Prostate gland (tissue), 2 donors: ENCODE results near the gene NCBP2L. TPM values are rescaled to one million over a fixed set of nuclear protein-coding genes. Genes with fewer than 3 reads are reported as not detected.

Experiments
- DNase-seq: peaks from one replicate; pipeline ENCODE4 v3.0.0-alpha.2; 2019; ENCODE audit warnings: low spot score
- H3K27ac ChIP-seq, 2 donors: fragments of 200-600 bp; sonication (generic); 2 replicates each; pipeline ENCODE4 v1.5.1; 2017 to 2019
- H3K27me3 ChIP-seq: fragments of 200-600 bp; sonication (generic); replicated peaks from 2 replicates; pipeline ENCODE4 v1.5.1; 2019; ENCODE audit not compliant: insufficient read depth
- H3K36me3 ChIP-seq, 2 donors: fragments of 200-600 bp; sonication (generic); 1 replicate in 1 of 2; 2 replicates in 1 of 2; pipeline versions ENCODE4 v1.5.1 to v1.8.1; 2017 to 2019
- H3K4me1 ChIP-seq: fragments of 200-600 bp; sonication (generic); replicated peaks from 2 replicates; pipeline ENCODE4 v1.5.1; 2019
- H3K4me3 ChIP-seq, 2 donors: fragments of 200-600 bp; sonication (generic); 2 replicates each; pipeline ENCODE4 v1.5.1; 2017 to 2019
- H3K9me3 ChIP-seq: fragments of 200-600 bp; sonication (generic); 2 replicates; pipeline ENCODE4 v1.5.1; 2017
- CTCF ChIP-seq, 4 experiments: fragments of 200-600 bp in 2 of 4; fragments of 450-650 bp in 2 of 4; sonication (generic) in 2 of 4; IDR thresholded peaks; 1 replicate in 3 of 4; 2 replicates in 1 of 4; pipeline ENCODE4 v1.5.1; 2016 to 2019; ENCODE audit warnings: antibody characterized with exemption in 4 of 4, mild to moderate bottlenecking in 2 of 4, moderate library complexity in 2 of 4
- POLR2A ChIP-seq: fragments of 450-650 bp; IDR thresholded peaks from one replicate; pipeline ENCODE4 v1.6.1; 2016; ENCODE audit warnings: antibody characterized with exemption, mild to moderate bottlenecking
- POLR2AphosphoS5 ChIP-seq: sonication (generic); formaldehyde crosslinking; IDR thresholded peaks from one replicate; pipeline ENCODE4 v1.6.1; 2017; ENCODE audit warnings: antibody characterized with exemption
- WGBS: methylation state at CpG from one replicate; pipeline ENCODE4 v1.1.5; 2018; 5-methylcytosine and 5-hydroxymethylcytosine counted together
- intact Hi-C: fragments of 100-400 bp; cut with DNase I; formaldehyde crosslinking; loops from one replicate; pipeline ENCODE4 v1.14.2; 2022
- total RNA-seq, 2 donors: library from RNA; depleted of rRNA; stranded (reverse); fragments of >200 nt; gene quantifications; one replicate each; pipeline ENCODE4 v1.1.0, GENCODE V29; 2016

NCBP2L gene
- 1 to 10 TPM in 1 of 2 donors, not detected in 1; 1.2 TPM for total RNA-seq

- H3K9me3 ChIP-seq: no peaks in the 10 kb centered on the region
- WGBS: 57% methylated on average over 5 of the region's 6 CpGs
- no peak for DNase-seq
- H3K36me3 ChIP-seq: no peaks in the 10 kb centered on the region
- H3K4me1 ChIP-seq: no peaks in the 10 kb centered on the region
- H3K4me3 ChIP-seq: peak within 1 kb of the TSS; percentile 38 to 47
- H3K27me3 ChIP-seq: no peaks in the 10 kb centered on the region
- TF ChIP-seq POLR2A (no peak), POLR2AphosphoS5 (no peak), CTCF (IDR thresholded peaks at IDR 0.05) (no peak)
- intact Hi-C loops: loop anchor here (5.0 to 10.0 kb wide), 3 partner anchors 105 to 773 kb away; partner anchors contain the start of gene MORC4
- peak within 1 kb of the TSS; percentile 88 to 90 for H3K27ac ChIP-seq
Measured at GRCh38 chrX:107777536-107777832, at the start of gene NCBP2L. Gene NCBP2L, plus strand, starts transcription at chrX:107777733. Its CDS starts 16,488 bp downstream, at chrX:107794221.

GRCh38 chrX:107728371-107729099, 49.0 kb upstream of the NCBP2L start:
- TF ChIP-seq CTCF (IDR thresholded peaks at IDR 0.05) (no peak), POLR2AphosphoS5 (no peak), POLR2A (no peak)
- Histone ChIP-seq H3K27me3 (no peaks in the 10 kb centered on the region), H3K9me3 (no peaks in the 10 kb centered on the region), H3K4me3 (no peak overlapping the region), H3K36me3 (no peaks in the 10 kb centered on the region), H3K4me1 (no peaks in the 10 kb centered on the region), H3K27ac (peak overlapping the region; percentile 80 to 98)
- no peak for DNase-seq
- intact Hi-C loops: no loop called here
- WGBS: 67% methylated on average over 4 of the region's 4 CpGs

- H3K27me3 ChIP-seq: no peaks in the 10 kb centered on the region
- H3K4me3 ChIP-seq: no peak overlapping the region
- H3K4me1 ChIP-seq: no peaks in the 10 kb centered on the region
- 51% methylated on average over 6 of the region's 8 CpGs for WGBS
- H3K27ac ChIP-seq: peak overlapping the region; percentile 80 to 98
- no peaks in the 10 kb centered on the region for H3K36me3 ChIP-seq
- peak; percentile 77 for DNase-seq
- H3K9me3 ChIP-seq: no peaks in the 10 kb centered on the region
- TF ChIP-seq POLR2A: no peak
- TF ChIP-seq CTCF (IDR thresholded peaks at IDR 0.05): peak in 1 of 4 experiments; percentile 35
- TF ChIP-seq POLR2AphosphoS5: peak; percentile 59
- intact Hi-C loops: no loop called here
Measured at GRCh38 chrX:107729558-107730297, 47.8 kb upstream of the NCBP2L start.

GRCh38 chrX:107730298-107730655, 47.3 kb upstream of the NCBP2L start:
- Histone ChIP-seq H3K9me3 (no peaks in the 10 kb centered on the region), H3K4me1 (no peaks in the 10 kb centered on the region), H3K36me3 (no peaks in the 10 kb centered on the region), H3K27me3 (no peaks in the 10 kb centered on the region), H3K27ac (peak overlapping the region; percentile 80 to 98), H3K4me3 (no peak overlapping the region)
- intact Hi-C loops: no loop called here
- 58% methylated on average over 1 of the region's 1 CpG for WGBS
- DNase-seq: no peak
- TF ChIP-seq CTCF (IDR thresholded peaks at IDR 0.05): no peak
- TF ChIP-seq POLR2AphosphoS5: no peak
- no peak for TF ChIP-seq POLR2A
